GM06990 (cell line): ENCODE measurements around the gene MAP2K3.

Experiments
- DNase-seq: peaks from one replicate; pipeline ENCODE4 v3.0.0-alpha.2; 2011; ENCODE audit not compliant: insufficient read length; ENCODE audit errors: extremely low read depth
- H3K27me3 ChIP-seq: replicated peaks from 2 replicates; pipeline ENCODE4 v1.6.0; 2011; ENCODE audit warnings: low read length; ENCODE audit not compliant: control insufficient read depth, insufficient read depth
- H3K36me3 ChIP-seq: 2 replicates; pipeline ENCODE4 v1.5.1; 2011; ENCODE audit warnings: low read length; ENCODE audit not compliant: control insufficient read depth, insufficient read depth
- H3K4me3 ChIP-seq: replicated peaks from 2 replicates; pipeline ENCODE4 v1.5.1; 2011; ENCODE audit warnings: low read depth, mild to moderate bottlenecking, control low read depth, low read length
- TF ChIP-seq, protein P1 (sequence below): IDR thresholded peaks from 2 replicates; pipeline ENCODE4 v1.5.1; 2011; ENCODE audit warnings: low read length, control low read depth, mild to moderate bottlenecking, inconsistent platforms; ENCODE audit not compliant: insufficient read depth, poor library complexity, severe bottlenecking

The MAP2K3 gene

DNA sequence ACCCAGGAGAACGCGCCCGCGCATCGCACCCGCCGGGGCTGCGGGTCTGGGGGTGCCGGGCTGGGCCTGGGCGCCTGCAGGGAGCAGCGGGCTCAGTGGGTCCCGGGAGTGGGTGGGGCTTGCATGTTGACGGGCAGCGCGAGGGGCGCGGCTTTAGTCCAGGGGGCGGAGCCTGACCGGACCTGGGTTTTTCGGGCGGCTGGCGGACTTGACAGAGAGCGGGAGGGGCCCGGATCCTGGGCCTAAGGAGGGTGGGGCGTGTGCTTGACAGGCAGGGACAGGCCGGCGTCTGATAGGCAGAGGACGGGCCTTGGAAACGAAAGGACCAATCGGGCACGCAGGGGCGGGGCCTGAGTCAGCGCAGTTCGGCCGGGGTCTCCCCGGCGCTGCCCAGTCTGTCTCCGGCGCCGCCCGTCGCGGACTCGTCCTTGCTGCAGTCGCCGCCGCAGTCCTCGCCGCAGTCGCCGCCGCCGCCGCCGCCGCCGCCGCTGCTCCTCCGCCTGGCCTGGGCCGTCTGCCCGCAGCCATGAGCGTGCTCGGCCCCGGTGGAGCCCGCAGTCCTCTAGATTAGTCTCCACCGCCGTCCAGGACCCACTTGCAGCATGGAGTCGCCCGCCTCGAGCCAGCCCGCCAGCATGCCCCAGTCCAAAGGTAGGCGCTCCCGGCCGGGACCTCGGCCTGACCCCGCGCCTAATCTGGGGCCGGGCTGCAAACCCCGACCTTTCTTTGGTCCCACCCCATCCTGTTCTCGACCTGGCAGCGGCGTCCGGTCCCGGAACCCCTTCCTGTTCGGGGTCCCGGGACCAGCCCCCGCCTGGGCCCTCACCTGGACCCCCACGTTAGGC, at the start of gene MAP2K3:
Gene MAP2K3, plus strand, starts transcription at position 393 of the 845 bp plus-strand sequence. Its CDS starts 210 bp downstream, at position 603.
- Histone ChIP-seq H3K36me3 (no peaks in the 10 kb centered on the region), H3K27me3 (no peaks in the 10 kb centered on the region), H3K4me3 (peak within 1 kb of the TSS; percentile 89)
- peak; percentile 97 for DNase-seq
- TF ChIP-seq, protein P1, sequence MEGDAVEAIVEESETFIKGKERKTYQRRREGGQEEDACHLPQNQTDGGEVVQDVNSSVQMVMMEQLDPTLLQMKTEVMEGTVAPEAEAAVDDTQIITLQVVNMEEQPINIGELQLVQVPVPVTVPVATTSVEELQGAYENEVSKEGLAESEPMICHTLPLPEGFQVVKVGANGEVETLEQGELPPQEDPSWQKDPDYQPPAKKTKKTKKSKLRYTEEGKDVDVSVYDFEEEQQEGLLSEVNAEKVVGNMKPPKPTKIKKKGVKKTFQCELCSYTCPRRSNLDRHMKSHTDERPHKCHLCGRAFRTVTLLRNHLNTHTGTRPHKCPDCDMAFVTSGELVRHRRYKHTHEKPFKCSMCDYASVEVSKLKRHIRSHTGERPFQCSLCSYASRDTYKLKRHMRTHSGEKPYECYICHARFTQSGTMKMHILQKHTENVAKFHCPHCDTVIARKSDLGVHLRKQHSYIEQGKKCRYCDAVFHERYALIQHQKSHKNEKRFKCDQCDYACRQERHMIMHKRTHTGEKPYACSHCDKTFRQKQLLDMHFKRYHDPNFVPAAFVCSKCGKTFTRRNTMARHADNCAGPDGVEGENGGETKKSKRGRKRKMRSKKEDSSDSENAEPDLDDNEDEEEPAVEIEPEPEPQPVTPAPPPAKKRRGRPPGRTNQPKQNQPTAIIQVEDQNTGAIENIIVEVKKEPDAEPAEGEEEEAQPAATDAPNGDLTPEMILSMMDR: no peak

DNA sequence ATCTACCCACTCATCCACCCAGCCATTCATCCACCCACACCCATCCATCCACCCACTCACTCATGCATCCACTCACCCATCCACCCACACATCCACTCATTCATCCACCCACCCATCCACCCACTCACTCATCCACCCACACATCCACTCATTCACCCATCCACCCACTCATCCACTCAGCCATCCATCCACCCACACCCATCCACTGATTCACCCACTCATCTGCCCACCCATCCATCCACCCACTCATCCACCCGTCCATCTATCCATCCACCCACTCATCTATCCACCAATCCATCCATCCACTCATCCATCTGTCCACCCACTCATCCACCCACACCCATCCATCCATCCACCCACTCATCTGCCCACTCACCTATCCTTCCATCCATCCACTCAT, 48.6 kb upstream of the MAP2K3 start:
- Histone ChIP-seq H3K36me3 (no peaks in the 10 kb centered on the region), H3K4me3 (no peak overlapping the region), H3K27me3 (no peaks in the 10 kb centered on the region)
- TF ChIP-seq, protein P1: no peak
- no peak for DNase-seq

DNA sequence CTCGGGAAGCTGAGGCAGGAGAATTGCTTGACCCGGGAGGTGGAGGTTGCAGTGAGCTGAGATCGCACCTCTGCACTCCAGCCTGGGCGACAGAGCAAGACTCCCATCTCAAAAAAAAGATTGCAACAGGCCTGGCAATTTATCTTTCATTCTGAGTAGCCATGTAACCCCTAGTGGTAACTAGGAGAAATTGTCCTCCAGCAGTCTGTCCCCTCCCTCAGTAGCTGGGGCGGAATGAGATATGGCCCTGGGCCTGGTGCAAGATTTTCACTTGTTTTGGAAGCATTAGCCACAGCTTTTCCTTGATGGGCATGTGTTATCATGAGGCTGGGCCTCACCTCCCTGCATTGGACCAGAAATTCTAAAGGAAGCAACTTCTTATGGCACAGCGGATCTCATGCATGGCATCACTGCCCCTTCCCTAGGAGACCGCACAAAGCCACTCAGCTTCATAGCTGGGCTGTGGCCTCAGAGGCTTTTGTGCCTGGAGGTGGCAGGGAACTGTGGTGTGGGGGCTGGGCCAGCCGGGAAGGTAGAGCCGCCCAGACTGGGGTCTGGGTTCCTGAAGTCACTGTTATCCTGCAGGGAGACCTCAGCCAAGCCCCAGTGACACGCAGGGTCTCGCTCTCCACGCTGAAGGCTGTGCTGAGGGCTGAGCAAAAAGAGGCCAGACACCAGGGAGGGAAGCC, 44.7 kb upstream of the MAP2K3 start:
- no peaks in the 10 kb centered on the region for H3K36me3 ChIP-seq
- TF ChIP-seq, protein P1: peak; percentile 58
- no peak for DNase-seq
- H3K4me3 ChIP-seq: no peak overlapping the region
- H3K27me3 ChIP-seq: no peaks in the 10 kb centered on the region

DNA sequence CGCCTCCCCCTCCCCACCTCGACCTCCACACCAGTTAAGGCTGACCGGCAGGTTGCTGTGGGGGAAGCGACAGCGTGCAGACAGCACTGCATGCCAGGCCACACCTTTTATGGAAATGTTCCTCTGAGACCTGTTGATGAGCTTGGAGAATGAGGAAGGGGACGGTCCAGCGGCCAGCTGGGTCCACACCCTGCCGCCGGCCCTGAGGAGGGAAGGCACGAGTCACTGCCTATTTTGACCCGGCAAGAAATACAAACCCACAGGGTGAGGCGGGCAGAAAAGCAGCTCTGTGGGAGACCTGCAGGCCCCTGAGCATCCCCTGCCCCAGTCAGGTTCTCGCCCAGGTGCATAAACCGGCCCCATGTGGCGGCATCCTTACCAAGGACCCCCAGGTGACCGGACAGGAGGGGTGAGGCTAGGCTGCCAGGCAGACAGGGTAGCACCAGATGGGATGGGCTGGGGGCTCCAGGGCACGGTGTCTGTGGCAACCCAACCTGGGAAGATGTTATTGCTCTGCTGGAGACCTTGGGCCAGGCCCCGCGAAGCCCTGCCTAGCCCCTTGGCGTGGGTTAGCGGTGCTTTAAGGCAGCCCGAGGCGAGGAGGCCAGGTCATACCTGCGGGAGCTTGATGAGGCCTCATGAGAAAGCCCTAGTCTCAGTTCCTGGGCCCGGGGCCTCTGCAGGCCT, 44.0 kb upstream of the MAP2K3 start:
- TF ChIP-seq, protein P1: no peak
- DNase-seq: no peak
- Histone ChIP-seq H3K4me3 (no peak overlapping the region), H3K27me3 (no peaks in the 10 kb centered on the region), H3K36me3 (no peaks in the 10 kb centered on the region)

DNA sequence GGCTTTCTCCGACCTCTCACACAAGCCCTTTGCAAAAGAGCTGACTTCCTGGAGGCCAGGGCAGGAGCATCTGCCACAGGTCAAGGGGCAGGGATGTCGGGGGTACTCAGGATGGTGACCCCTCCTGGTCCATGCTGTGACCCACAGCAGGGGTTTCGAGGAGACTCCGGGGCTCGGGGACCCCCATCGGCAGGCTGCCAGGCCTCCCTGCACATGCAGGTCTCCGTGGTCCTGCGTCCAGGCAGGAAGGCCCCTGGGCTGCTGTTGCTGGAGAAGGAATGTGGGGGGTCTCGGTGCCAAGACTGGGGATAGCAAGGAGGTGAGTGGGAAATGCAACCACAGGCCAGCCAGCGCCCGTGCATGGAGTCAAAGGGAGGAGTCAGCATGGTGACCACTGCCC, 42.9 kb upstream of the MAP2K3 start:
- TF ChIP-seq, protein P1: peak; percentile 1
- no peak for DNase-seq
- Histone ChIP-seq H3K4me3 (no peak overlapping the region), H3K36me3 (no peaks in the 10 kb centered on the region), H3K27me3 (no peaks in the 10 kb centered on the region)
